ENCODE data around the gene IGFBP4. TPM values are rescaled to one million over a fixed set of nuclear protein-coding genes. Genes with fewer than 3 reads are reported as not detected.
A peak's percentile ranks its signal among the peaks of the same experiment; 100 is the strongest.

The IGFBP4 gene
- total and polyA plus RNA-seq, 10 of the 15 experiments (the other 5 are each of a cell fraction or from before 2014, with no cell fraction given): 2.4 to 22.3 (median 6.6) TPM

GRCh38 chr17:40471846-40472732 is 28.8 kb downstream of the IGFBP4 start (continued):
- no peak for TF ChIP-seq ZNF207 (IDR thresholded peaks at IDR 0.05; ENCODE audit: borderline replicate concordance)
- no peak for TF ChIP-seq KDM1A (IDR thresholded peaks at IDR 0.05; ENCODE audit: borderline replicate concordance)
- TF ChIP-seq SMARCA5 (IDR thresholded peaks at IDR 0.05): no peak
- TF ChIP-seq ETV6 (conservative IDR thresholded peaks at IDR 0.05 in 1 of 2, IDR thresholded peaks at IDR 0.05 in 1 of 2; ENCODE audit: borderline replicate concordance in 1 of 2, low read depth in 1 of 2): no peak
- TF ChIP-seq TAF1 (IDR thresholded peaks at IDR 0.05; ENCODE audit: borderline replicate concordance, low read depth, low read length): no peak
- TF ChIP-seq ZZZ3 (IDR thresholded peaks at IDR 0.05; ENCODE audit: control insufficient read depth, insufficient read length, low read depth): no peak

GRCh38 chr17:40472733-40473452 is 29.6 kb downstream of the IGFBP4 start:
- ChIA-PET SMC1A (ENCODE audit: uncharacterized antibody, unreplicated experiment) (interaction anchor here (0.9 kb wide), 1 partner anchor 26 kb away, joined by 3 read pairs; no protein-coding TSS in a partner anchor), RAD21 (ENCODE audit: unreplicated experiment) (interaction anchor here (0.7 to 1.0 kb wide), 2 partner anchors 17 to 61 kb away, joined by 3 read pairs; no protein-coding TSS in a partner anchor), CTCF (interaction anchor here (0.9 to 1.9 kb wide), 7 partner anchors 25 to 74 kb away, joined by 3 to 5 read pairs (median 4); no protein-coding TSS in a partner anchor), POLR2A (no interaction called here)
- no peaks in the 10 kb centered on the region; the same call in 2 of the 3 replicates for H3K9me3 ChIP-seq (replicated peaks; ENCODE audit: control insufficient read depth, insufficient read depth, low read length)
- no peaks in the 10 kb centered on the region for H3K4me1 ChIP-seq (ENCODE audit: control insufficient read depth, insufficient read depth, low read length)
- no peaks in the 10 kb centered on the region for H3K27me3 ChIP-seq (replicated peaks in 1 of 2; ENCODE audit: control insufficient read depth in 2 of 2, insufficient read depth in 2 of 2, low read length in 1 of 2)
- no peak overlapping the region for H3K9ac ChIP-seq (ENCODE audit: control insufficient read depth, insufficient read depth, low read length)
- H3K4me3 ChIP-seq: no peak overlapping the region
- H3K36me3 ChIP-seq (ENCODE audit: control insufficient read depth in 2 of 2, insufficient read depth in 2 of 2, low read length in 1 of 2): no peaks in the 10 kb centered on the region
- no peaks in the 10 kb centered on the region for H4K20me1 ChIP-seq (ENCODE audit: control insufficient read depth, insufficient read depth)
- no peak for TF ChIP-seq PAX5 (IDR thresholded peaks at IDR 0.05; ENCODE audit: borderline replicate concordance, low read depth, low read length)
- TF ChIP-seq PKNOX1 (IDR thresholded peaks at IDR 0.05): peak; percentile 58; the same call in 1 of the 2 replicates
- TF ChIP-seq ZNF274 (IDR thresholded peaks at IDR 0.05; ENCODE audit: insufficient read depth, insufficient read length): no peak
- in situ Hi-C loops (cut with MboI) (no loop called here), intact Hi-C loops (cut with micrococcal nuclease; ENCODE audit: unreplicated experiment) (no loop called here)
- no peak for DNase-seq (ENCODE audit: low read depth, low spot score)
- ATAC-seq: no peak
- WGBS (ENCODE audit: insufficient coverage, insufficient replicate concordance, low lambda C conversion rate, missing lambda C conversion rate): 0% methylated on average over 3 of the region's 3 CpGs
- no peak for FAIRE-seq
- no peak overlapping the region for H3K27ac ChIP-seq (ENCODE audit: control insufficient read depth, insufficient read depth)
- no peaks in the 10 kb centered on the region for H3K79me2 ChIP-seq (ENCODE audit: control insufficient read depth, insufficient read depth, low read length)
- no peak overlapping the region for H3K4me2 ChIP-seq (ENCODE audit: control insufficient read depth, insufficient read depth)
- no TSS peak for BruUV-seq (replicated peaks)
- H2AFZ ChIP-seq (ENCODE audit: control insufficient read depth, low read depth, low read length): no peak overlapping the region
